CMK (cell line): ENCODE measurements around the gene FOXP2.
"Not testable (repeated sequence)": the region's sequence is repeated elsewhere in the genome, so short reads cannot be mapped to it uniquely, and the experiment has no call there.

Source experiments
- DNase-seq: peaks from one replicate; pipeline ENCODE4 v3.0.0-alpha.2; 2010; ENCODE audit warnings: low read depth

FOXP2 gene

DNA sequence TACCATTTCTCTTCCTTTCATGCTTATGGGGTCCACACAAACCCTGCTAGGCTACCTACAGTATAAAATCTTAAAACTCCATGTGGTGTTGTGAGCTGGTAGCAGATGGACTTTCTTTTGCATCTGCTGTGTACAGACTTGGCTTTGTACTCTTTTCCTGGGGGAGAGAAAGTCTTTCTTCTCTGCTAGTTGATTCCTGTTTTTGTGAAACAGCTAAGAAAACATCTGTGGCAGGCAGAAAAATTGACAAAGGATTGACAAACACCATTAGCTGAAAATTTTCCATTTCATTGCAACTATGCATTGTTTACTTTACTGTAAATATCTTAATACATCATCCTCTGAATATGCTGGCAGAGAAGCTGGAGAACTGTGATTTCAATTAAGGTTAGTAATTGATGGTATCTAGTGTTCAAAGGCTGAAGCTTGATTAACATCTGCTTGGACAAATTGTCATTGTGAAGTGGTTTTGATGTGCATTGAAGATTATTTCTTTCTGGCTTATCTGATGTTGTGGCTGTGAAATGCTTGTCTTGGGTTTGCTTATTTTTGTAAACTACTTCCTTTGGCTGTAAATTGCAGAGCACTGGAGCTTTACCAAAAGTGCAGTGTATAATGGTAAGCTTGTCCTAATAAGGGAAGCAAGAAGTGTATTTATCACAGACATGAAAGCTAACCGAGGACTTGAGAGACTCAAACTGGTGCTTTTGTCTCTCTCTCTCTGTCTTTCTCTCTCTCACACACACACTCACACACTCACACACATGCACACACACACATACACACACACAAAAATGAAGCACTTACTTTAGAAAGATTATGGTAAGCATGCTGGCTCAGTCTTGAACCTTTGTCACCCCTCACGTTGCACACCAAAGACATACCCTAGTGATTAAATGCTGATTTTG, at the start of gene FOXP2:
FOXP2 (plus strand) TSS at position 660 of the 908 bp plus-strand sequence. CDS start 11,697 bp downstream, outside the sequence.
- no peak for DNase-seq

DNA sequence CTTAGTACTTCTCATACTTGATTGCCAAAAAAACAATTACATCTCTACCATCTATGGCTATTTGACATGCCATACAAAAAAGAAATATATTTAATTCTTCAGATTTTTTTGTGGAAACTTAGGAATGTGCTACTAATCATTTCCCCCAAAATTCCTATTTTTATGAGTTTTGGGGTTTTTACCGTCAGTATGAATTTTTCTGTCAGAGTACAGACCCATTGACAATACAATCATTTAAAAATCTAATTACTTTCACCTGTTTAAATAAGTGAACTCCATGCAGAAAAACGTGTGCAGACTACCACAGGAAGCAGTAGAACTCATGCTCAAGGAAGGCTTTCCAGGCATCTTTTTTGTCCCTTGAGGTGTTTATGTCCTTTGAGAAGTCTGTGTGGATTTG, 48.8 kb upstream of the FOXP2 start:
- DNase-seq, result no peak

DNA sequence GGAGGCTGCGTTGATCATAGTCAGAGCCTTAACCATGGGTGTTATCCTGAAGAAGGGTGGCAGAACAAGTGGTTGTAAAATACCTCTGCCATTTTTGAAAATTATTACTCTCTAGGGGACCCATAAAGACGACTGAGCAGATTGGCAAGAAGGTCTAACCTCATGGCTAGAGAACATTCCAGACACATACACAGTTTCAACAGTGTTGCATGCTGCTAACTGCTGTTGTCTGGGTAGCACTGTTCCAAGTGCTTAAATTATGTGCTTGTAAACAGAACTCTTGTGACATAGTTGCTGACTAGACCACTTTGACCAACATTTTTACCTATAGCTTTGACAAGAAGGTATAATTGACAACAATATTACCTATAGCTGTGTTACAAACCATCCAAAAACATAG, 46.1 kb upstream of the FOXP2 start:
- no peak for DNase-seq

DNA sequence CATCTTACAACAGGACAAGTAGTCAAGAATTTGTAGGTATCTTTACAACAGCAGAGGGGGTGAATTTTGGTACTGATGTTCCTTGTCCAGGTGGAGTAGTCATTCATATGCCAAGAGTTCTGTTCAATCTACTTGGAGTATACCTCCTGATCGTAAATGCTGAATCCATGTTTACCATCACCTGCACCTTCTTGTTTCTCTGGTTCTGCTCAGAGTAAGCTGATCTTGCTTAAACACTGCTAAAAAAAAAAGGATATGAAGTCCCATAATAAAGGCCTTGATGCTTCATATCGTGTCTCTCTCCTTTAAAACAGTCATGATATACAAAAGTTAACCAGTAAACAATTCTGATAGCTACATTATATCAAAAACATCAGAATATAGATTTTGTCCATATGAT, 45.3 kb upstream of the FOXP2 start:
- no peak for DNase-seq

DNA sequence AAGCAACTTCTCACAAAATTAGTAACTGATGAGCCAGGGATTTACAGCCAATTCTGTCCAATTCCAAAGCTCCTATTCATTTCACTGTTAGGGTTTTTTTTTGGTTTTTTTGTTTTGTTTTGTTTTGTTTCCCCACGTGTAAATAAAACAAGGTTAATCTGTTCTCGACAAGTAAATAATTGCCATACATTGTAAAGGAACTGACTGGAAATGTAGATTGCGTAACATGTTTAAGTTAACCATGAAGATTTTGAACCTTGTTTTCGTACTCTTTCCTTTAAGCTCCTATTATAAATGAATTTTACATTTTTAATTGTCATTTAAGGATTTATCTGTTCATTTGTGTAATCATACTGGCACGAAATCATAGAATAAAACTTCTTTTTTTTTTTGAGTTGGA, 42.0 kb upstream of the FOXP2 start:
- DNase-seq, result no peak

DNA sequence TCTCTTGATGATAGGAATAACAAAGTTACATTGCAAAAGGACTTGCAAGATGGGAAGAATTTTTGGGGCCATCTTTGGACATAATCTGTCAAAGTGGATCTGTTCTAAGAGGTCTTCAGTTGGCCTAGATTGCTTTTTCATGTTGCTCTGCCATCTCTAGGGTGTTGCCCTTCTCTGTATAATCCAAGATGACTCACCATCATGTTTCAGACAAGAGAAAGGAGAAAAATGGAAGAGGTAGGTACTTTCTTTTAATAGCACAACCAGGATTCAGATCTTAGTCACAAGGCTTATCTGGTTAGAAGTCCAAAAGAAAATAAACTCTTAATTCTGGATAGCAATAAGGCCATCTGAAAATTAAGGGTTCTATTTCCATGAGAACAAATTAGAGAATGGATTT, 38.7 kb upstream of the FOXP2 start:
- no peak for DNase-seq

DNA sequence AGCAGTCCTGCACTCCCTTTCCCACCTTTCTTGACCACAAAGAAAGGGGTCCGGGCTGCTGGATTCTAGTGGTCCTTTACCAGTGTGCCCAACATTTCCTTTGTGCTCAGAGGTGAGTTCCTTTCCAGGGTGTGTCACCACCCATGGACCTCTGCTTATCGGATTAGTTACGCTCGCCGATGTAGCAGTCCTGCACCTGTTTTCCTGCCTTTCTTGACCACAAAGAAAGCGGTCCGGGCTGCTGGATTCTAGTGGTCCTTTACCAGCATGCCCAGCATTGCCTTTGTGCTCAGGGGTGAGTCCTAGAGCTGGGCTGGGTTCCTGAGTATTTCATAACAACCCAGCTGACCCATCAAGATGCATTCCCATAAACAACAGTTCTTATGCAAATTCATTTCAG, 30.7 kb upstream of the FOXP2 start:
- not testable (repeated sequence) for DNase-seq

DNA sequence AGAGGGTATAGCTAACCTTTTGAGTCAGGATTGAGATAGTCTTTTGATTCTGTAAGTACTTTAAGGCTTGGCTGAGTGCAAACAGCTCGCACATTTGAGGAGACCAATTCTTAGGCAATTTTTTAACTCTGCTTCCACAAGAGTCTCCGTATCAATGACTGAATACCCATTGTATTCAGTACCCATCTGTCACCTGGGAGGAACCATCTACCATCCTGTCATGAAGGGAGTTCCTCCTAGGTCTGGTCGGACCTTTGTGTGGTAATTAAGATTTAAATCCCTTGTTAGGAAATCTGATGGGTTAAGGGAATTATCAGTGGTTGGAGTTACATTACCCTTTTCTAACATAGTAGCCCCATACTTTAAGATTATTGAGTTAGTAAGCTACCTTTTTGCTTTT, 30.3 kb upstream of the FOXP2 start:
- DNase-seq, result not testable (repeated sequence)

DNA sequence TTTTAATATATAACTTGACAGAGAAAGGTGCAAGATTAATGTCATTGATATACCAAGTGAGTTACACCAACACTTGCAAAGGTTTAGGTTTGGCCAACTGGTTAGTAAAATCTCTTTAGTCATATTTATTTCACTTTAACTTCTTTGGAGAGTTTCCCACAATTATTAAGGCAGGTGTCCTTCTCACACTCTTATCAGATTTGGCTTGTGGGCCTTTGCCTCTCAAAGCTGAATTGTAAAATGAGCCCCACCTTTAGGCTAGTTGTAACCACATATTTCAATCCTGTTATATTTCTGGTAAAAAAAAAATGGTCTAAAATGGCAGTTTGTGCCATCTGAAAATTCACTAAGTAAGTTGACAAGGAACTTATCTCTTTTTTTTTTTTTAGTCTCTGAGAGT, 26.6 kb upstream of the FOXP2 start:
- DNase-seq, result no peak

DNA sequence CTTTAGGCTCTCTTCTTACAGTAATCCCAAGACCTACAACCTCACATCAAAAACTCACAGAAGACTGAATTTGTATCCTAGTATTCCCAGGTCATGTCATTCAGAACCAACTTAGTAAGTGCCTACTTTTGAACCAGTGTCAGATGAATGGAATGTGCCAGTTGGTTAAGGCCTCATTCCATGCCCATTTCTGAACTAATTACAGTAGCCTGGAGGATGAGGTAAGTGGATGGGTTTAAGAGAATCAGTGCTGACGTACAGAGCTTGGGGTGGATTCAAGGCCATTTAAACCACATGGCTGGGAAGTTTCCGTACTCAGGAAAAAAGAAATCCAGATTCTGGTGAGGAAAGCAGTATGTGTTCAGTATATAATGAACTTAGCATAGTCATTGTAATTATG, 21.9 kb upstream of the FOXP2 start:
- no peak for DNase-seq

DNA sequence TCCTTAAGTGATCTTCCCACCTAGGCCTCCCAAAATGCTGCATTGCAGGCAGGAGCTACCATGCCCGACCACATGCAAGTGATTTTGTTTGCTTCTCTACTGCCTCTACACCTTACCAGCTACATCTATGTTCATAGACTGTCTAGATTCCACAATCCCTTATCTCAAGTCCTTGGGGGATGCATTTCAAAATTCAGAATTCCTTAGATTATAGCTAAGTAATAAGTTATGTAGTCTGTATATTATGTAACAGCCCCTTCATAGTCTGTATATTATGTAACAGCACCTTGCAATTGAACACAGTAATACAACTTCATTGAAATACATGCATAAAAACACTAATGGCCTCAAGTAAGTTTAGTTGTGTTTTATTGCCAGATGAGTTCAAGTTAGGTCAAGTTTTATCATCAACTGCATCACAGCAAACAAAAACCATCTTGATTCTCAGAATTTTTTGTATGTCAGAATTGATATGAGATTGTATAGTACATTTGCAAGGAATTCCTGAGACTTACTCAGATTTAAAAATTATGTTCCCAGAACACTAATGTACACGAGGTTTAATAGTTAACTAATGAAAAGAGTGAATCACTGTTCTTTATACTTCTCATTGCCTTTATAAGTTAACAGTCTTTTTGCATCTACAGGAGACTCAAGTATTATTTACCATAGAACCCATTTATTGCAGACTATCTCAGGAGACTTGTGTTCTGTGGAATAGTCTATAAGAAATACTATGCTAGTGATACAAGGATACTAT, 11.6 kb upstream of the FOXP2 start:
- no peak for DNase-seq

DNA sequence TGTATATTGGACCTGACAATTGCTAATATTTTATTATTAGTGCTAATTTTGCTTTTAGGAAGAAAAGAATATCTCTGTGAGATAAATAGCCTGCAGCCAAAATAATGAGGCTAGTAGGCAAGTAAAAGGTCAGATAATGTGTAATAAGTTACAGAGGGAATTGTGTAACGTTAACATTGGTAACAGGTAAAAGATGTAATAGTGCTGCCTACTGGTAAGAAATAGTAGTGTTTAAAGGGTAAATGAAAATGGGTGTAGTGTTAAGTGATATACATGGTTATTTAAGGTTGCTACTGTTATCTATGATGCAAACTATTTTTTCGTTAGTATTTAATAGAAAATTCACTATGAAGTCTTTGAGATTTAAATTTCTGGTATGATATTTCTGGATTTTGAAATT, 9.2 kb upstream of the FOXP2 start:
- DNase-seq, result no peak

DNA sequence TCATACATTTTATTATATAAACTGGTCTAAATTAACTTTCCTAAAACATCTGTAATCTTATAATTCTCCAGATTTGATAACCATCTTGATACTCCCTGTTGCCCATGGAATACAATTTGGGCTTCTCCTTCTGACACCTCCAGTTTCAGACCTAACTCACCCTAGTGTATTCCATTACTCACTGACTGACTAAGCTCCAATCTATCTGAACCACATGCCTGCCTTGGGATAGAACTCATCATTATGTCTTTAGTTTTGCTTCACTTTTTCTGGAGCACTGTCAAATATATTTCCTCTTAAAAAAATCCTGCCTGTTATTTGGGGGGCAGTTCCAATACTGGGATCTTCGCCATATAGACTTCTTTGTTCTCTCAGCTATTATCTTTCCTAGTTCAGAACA, 4.9 kb upstream of the FOXP2 start:
- no peak for DNase-seq

DNA sequence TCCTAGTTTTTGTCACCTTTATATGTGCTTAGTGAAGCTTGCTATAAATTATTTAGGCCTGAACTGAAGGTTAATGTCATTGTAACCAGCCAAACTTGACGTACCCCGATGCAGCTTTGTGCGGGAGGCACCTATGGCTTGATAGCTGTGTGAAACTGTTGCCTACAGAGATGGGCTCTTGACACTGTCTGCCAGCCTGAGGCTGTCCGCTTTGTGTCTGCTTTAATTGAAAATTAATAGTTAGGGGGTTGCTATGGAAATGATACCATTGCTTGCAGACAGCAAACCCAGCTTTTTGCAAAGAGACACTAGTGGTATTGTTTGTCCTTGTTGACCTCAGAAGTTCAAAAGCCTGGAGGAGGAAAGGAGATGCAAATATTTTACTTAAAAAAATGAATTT, 2.1 kb upstream of the FOXP2 start:
- DNase-seq, result no peak

DNA sequence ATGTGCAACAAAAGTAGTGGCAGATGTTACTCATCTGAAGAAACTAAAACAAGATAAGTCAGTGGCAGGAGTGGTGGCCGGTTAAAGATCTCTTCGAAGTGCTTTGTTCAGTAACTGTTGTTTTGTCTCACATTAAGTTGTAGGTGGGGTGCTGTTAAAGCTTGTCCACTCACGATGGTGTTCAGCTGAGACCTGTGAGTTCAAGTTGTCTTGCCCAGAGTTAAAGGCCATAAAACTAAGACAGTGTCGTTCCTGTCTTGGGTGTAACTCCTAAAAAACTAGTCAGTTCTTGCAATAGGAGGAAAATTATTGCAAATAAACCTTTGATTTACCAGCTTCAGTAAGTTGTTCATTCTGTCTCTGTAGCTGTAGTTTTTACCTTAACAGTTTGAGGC, 857 bp upstream of the FOXP2 start:
- DNase-seq, result no peak

DNA sequence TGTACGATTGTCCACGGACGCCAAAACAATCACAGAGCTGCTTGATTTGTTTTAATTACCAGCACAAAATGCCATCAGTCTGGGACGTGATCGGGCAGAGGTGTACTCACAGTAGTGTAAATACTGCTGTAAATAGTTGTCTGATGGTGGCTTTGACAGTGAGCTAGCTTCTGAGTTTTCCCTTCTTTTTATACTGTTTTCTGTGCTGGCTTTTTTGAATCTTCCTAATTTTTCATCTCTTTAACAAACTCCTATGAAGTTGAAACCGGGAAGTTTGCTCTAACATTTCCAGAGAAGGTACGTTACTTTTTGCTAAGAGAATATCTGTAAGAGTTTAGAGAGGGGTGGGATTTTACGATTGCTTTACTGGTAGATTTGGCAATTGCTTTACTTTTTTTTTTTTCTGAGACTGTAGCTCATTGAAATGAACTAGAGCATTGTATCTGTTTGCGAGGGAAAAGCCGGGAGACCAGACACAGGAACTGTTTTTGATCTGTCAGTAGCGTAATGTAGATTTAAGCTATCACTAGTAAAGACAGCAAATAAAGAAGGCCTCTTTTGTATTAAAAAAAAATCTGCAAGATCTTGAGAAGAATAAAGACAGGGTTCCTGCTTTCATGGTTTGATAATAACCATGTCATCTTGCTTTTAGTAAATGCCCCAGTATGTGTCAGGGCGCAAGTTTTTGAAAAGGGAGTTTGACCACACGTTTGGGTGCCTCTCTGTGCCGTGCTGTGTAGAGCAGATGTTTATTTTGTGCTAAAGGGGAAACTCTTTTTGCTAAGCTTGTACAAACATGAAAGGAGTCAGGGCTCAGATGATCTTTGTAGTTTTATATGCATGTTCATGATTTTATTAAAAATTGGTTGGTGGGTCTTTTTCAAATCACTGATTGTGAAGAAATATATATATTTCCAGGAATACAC, 712 bp downstream of the FOXP2 start:
- no peak for DNase-seq

DNA sequence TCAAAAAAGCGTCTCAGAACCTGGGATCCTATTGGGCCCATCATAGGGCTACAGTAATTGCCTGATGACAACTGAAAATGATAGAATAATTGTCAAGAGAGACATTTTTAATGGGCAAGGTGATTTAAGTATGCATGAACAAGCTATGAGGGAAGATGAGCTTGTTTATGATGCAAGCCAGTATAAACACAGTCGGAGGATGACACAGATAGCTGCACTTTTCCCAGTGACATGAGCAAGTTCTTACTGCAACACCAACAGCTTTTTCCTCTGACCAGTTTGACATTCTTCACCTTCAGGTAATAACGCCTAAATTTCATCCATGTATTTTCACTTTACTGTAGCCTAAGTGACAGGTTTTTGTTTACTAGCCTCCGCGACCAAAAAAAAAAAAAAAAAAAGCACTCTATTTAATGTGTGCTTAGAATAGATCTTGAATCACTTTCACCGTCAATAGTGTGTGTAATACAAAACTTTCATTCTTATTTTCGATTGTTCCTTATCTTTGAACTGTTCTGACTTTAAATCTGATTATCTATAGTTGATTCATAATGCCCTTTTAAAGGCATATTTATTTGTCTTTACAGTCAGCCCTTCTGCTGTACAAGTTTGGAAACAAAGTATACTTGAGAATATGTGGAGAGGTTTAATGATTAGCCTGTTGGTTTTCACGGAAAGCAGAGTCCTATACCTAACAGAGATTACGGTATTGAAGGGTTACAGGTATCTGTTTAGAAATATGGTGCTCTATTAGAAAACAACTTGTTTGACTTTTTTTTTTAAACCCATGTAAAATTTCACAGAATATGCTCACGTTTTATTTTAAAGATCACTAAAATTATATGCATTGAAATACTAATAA, 1.7 kb downstream of the FOXP2 start:
- no peak for DNase-seq

DNA sequence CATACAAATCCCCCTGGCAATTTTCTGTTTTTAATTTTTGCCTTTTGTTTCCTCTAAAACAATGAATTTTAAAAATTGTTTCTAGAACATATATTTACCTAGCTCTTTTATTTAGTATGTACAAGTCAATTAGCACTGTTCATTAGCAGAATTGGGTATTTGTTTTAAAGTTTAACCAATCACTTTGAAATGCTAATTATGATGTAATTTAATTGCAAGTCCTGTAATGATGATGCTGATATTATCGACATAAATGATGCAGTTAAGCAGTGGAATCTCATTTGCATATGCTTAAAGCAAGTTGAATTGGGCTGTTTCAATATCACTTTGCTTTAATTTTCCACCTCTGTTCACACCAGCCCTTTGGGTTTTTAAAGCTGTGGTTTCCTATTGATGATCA, 2.7 kb downstream of the FOXP2 start:
- no peak for DNase-seq

DNA sequence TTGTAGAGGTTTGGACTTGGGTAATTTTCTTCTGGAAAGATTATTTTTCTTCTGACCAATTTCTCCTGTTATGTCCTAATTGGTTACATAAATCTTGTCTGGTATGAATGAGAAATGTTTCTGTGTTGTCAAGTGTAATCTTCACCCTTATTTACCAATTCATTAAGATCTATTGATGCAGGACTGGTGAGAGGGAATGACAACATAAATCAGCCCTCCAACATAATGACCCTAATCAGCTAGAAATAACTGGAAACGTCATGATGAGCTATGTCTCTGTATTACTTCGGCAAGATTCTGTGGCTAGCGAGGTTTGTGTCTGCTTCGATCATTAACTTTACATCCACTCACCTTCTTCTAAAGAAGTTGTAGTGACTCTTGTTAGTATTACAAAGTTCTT, 3.5 kb downstream of the FOXP2 start:
- DNase-seq, result no peak

DNA sequence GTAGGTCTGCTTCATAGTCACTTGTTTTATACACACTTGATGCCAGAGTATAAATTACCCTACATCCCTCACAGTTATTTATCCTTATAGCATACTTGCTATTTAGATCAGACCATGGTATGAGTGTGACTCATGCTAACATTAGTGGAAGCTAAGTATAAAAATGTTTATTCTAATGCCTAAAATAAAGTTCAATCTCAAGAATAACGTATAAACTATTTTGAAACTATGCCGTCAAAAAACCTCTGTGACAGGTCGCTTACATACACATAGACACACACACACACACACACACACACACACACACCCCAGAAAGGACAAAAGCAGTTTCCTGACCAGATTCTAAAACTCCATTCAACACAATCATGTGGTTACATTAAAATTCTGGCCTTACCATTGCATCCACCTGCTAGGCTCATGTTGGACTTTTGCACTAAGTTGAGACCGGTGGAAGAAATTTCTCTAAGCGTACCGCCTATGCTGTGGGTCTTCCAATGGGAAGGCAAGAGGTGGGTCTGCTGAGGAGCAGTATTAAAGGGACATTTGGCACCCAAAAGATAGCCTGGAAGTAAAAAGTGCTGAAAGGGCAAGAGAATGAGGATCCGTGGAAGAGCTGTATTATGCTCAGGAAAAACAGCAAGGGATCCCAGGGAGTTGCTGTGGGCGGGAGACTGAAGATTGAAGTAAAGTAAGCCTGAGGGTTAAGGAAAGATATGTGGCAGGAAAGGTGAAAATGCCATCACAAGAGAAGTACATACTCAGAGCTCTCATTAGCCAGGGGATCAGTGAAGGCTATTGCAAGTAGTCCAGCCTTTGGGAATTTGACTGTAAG, 5.0 kb downstream of the FOXP2 start:
- no peak for DNase-seq
